Ishikawa (cell line): Measurements from ENCODE around the gene NUSAP1.

Source experiments
- CREB1 ChIP-seq: IDR thresholded peaks from 2 replicates; pipeline ENCODE4 v1.6.1; 2012; ENCODE audit warnings: low read depth
- EGR1 ChIP-seq: IDR thresholded peaks from 2 replicates; pipeline ENCODE4 v1.6.1; 2012
- EP300 ChIP-seq: IDR thresholded peaks from 2 replicates; pipeline ENCODE4 v1.6.1; 2012; ENCODE audit warnings: borderline replicate concordance
- FOXM1 ChIP-seq: IDR thresholded peaks from 2 replicates; pipeline ENCODE4 v1.6.1; 2012; ENCODE audit warnings: low read depth, borderline replicate concordance
- MAX ChIP-seq: IDR thresholded peaks from 2 replicates; pipeline ENCODE4 v1.6.1; 2012
- RAD21 ChIP-seq: IDR thresholded peaks from 2 replicates; pipeline ENCODE4 v1.6.1; 2012; ENCODE audit warnings: low read depth
- REST ChIP-seq: IDR thresholded peaks from 2 replicates; pipeline ENCODE4 v1.6.1; 2012; ENCODE audit warnings: low read depth, mild to moderate bottlenecking
- TAF1 ChIP-seq: IDR thresholded peaks from 2 replicates; pipeline ENCODE4 v1.6.1; 2012; ENCODE audit warnings: low read depth, mild to moderate bottlenecking
- TCF12 ChIP-seq: IDR thresholded peaks from 2 replicates; pipeline ENCODE4 v1.6.1; 2012; ENCODE audit warnings: low read depth
- USF1 ChIP-seq: IDR thresholded peaks from 2 replicates; pipeline ENCODE4 v1.6.1; 2012
- YY1 ChIP-seq: IDR thresholded peaks from 2 replicates; pipeline ENCODE4 v1.6.1; 2012; ENCODE audit warnings: low read depth
- ZBTB7A ChIP-seq: IDR thresholded peaks from 2 replicates; pipeline ENCODE4 v1.6.1; 2012; ENCODE audit warnings: low read depth

- TF ChIP-seq REST (no peak), RAD21 (no peak), EGR1 (no peak), FOXM1 (no peak), MAX (no peak), EP300 (no peak), ZBTB7A (no peak), USF1 (no peak), TAF1 (no peak), CREB1 (no peak), TCF12 (no peak), YY1 (no peak)
Observed at GRCh38 chr15:41424809-41425208, 92.1 kb downstream of the NUSAP1 start.
